ENCODE measurements around the gene EXOSC5.
"Not testable (repeated sequence)": the region's sequence is repeated elsewhere in the genome, so short reads cannot be mapped to it uniquely, and the experiment has no call there.

Gene EXOSC5

GRCh38 chr19:41392775-41393174 is 4.4 kb downstream of the EXOSC5 start:
- Histone ChIP-seq H3K9me3 (ENCODE audit: control insufficient read depth in 2 of 2, low read length in 2 of 2) (no peaks in the 10 kb centered on the region), H3K4me1 (ENCODE audit: control insufficient read depth in 2 of 2, insufficient read depth in 2 of 2, low read length in 2 of 2) (peaks cover 3 to 4% of the 10 kb centered on the region in 2 donors), H3K4me3 (ENCODE audit: low read length in 2 of 2) (no peak overlapping the region), H3K27me3 (ENCODE audit: control insufficient read depth in 2 of 2, insufficient read depth in 2 of 2, low read length in 2 of 2) (no peaks in the 10 kb centered on the region), H3K27ac (ENCODE audit: low read depth in 2 of 2, low read length in 2 of 2) (no peak overlapping the region), H3K9ac (ENCODE audit: low read depth in 1 of 2, low read length in 2 of 2) (no peak overlapping the region), H3K36me3 (ENCODE audit: control insufficient read depth in 2 of 2, insufficient read depth in 2 of 2, low read length in 2 of 2) (peaks cover 26 to 30% of the 10 kb centered on the region in 2 donors)

- H3K27me3 ChIP-seq (ENCODE audit: control insufficient read depth in 2 of 2, insufficient read depth in 2 of 2, low read length in 2 of 2): no peaks in the 10 kb centered on the region
- no peaks in the 10 kb centered on the region for H3K9me3 ChIP-seq (ENCODE audit: control insufficient read depth in 2 of 2, low read length in 2 of 2)
- H3K4me1 ChIP-seq (ENCODE audit: control insufficient read depth in 2 of 2, insufficient read depth in 2 of 2, low read length in 2 of 2): no peaks in the 10 kb centered on the region
- H3K36me3 ChIP-seq (ENCODE audit: control insufficient read depth in 2 of 2, insufficient read depth in 2 of 2, low read length in 2 of 2): peaks cover 28 to 34% of the 10 kb centered on the region in 2 donors
- H3K4me3 ChIP-seq (ENCODE audit: low read length in 2 of 2): no peak overlapping the region
- no peak overlapping the region for H3K9ac ChIP-seq (ENCODE audit: low read depth in 1 of 2, low read length in 2 of 2)
- H3K27ac ChIP-seq (ENCODE audit: low read depth in 2 of 2, low read length in 2 of 2): no peak overlapping the region
Observed at GRCh38 chr19:41391618-41392017, 5.5 kb downstream of the EXOSC5 start.

GRCh38 chr19:41386442-41386841 is 10.7 kb downstream of the EXOSC5 start:
- no peak overlapping the region for H3K27ac ChIP-seq (ENCODE audit: low read depth in 2 of 2, low read length in 2 of 2)
- H3K4me1 ChIP-seq (ENCODE audit: control insufficient read depth in 2 of 2, insufficient read depth in 2 of 2, low read length in 2 of 2): no peaks in the 10 kb centered on the region
- H3K9ac ChIP-seq (ENCODE audit: low read depth in 1 of 2, low read length in 2 of 2): no peak overlapping the region
- no peak overlapping the region for H3K4me3 ChIP-seq (ENCODE audit: low read length in 2 of 2)
- peaks cover 20 to 28% of the 10 kb centered on the region in 2 donors for H3K36me3 ChIP-seq (ENCODE audit: control insufficient read depth in 2 of 2, insufficient read depth in 2 of 2, low read length in 2 of 2)
- no peaks in the 10 kb centered on the region for H3K9me3 ChIP-seq (ENCODE audit: control insufficient read depth in 2 of 2, low read length in 2 of 2)
- no peaks in the 10 kb centered on the region for H3K27me3 ChIP-seq (ENCODE audit: control insufficient read depth in 2 of 2, insufficient read depth in 2 of 2, low read length in 2 of 2)

- Histone ChIP-seq H3K4me3 (ENCODE audit: low read length in 2 of 2) (no peak overlapping the region), H3K27me3 (ENCODE audit: control insufficient read depth in 2 of 2, insufficient read depth in 2 of 2, low read length in 2 of 2) (no peaks in the 10 kb centered on the region), H3K4me1 (ENCODE audit: control insufficient read depth in 2 of 2, insufficient read depth in 2 of 2, low read length in 2 of 2) (no peaks in the 10 kb centered on the region), H3K27ac (ENCODE audit: low read depth in 2 of 2, low read length in 2 of 2) (no peak overlapping the region), H3K9me3 (ENCODE audit: control insufficient read depth in 2 of 2, low read length in 2 of 2) (no peaks in the 10 kb centered on the region), H3K36me3 (ENCODE audit: control insufficient read depth in 2 of 2, insufficient read depth in 2 of 2, low read length in 2 of 2) (peaks cover 2 to 13% of the 10 kb centered on the region in 2 donors), H3K9ac (ENCODE audit: low read depth in 1 of 2, low read length in 2 of 2) (no peak overlapping the region)
Observed at GRCh38 chr19:41384351-41384750, 12.8 kb downstream of the EXOSC5 start.

- H3K4me1 ChIP-seq (ENCODE audit: control insufficient read depth in 2 of 2, insufficient read depth in 2 of 2, low read length in 2 of 2); H3K9ac ChIP-seq (ENCODE audit: low read depth in 1 of 2, low read length in 2 of 2); H3K4me3 ChIP-seq (ENCODE audit: low read length in 2 of 2); H3K9me3 ChIP-seq (ENCODE audit: control insufficient read depth in 2 of 2, low read length in 2 of 2); H3K36me3 ChIP-seq (ENCODE audit: control insufficient read depth in 2 of 2, insufficient read depth in 2 of 2, low read length in 2 of 2); H3K27ac ChIP-seq (ENCODE audit: low read depth in 2 of 2, low read length in 2 of 2); H3K27me3 ChIP-seq (ENCODE audit: control insufficient read depth in 2 of 2, insufficient read depth in 2 of 2, low read length in 2 of 2): not testable (repeated sequence)
Observed at GRCh38 chr19:41381536-41381935, 15.6 kb downstream of the EXOSC5 start.

- Histone ChIP-seq H3K4me1 (ENCODE audit: control insufficient read depth in 2 of 2, insufficient read depth in 2 of 2, low read length in 2 of 2) (peaks cover 6 to 8% of the 10 kb centered on the region in 2 donors), H3K9ac (ENCODE audit: low read depth in 1 of 2, low read length in 2 of 2) (no peak overlapping the region), H3K27me3 (ENCODE audit: control insufficient read depth in 2 of 2, insufficient read depth in 2 of 2, low read length in 2 of 2) (no peaks in the 10 kb centered on the region), H3K4me3 (ENCODE audit: low read length in 2 of 2) (no peak overlapping the region), H3K27ac (ENCODE audit: low read depth in 2 of 2, low read length in 2 of 2) (no peak overlapping the region), H3K36me3 (ENCODE audit: control insufficient read depth in 2 of 2, insufficient read depth in 2 of 2, low read length in 2 of 2) (no peaks in the 10 kb centered on the region), H3K9me3 (ENCODE audit: control insufficient read depth in 2 of 2, low read length in 2 of 2) (no peaks in the 10 kb centered on the region)
Observed at GRCh38 chr19:41377977-41378709, 19.0 kb downstream of the EXOSC5 start.

GRCh38 chr19:41376998-41377365 is 20.2 kb downstream of the EXOSC5 start:
- Histone ChIP-seq H3K27ac (ENCODE audit: low read depth in 2 of 2, low read length in 2 of 2) (no peak overlapping the region), H3K9ac (ENCODE audit: low read depth in 1 of 2, low read length in 2 of 2) (peak overlapping the region; percentile 52 to 60)

GRCh38 chr19:41376241-41376997 is 20.7 kb downstream of the EXOSC5 start, which contains the start of gene TMEM91:
Gene TMEM91, plus strand, starts transcription at chr19:41376533. Its CDS starts 1,777 bp downstream, at chr19:41378310.
- H3K9ac ChIP-seq (ENCODE audit: low read depth in 1 of 2, low read length in 2 of 2): peak within 1 kb of the TSS; percentile 52 to 60
- H3K27ac ChIP-seq (ENCODE audit: low read depth in 2 of 2, low read length in 2 of 2): peak within 1 kb of the TSS in 1 of 2 donors; percentile 43
- peak within 1 kb of the TSS; percentile 52 to 63 for H3K4me3 ChIP-seq (ENCODE audit: low read length in 2 of 2)

More at GRCh38 chr19:41376998-41377365, 20.2 kb downstream of the EXOSC5 start:
- Histone ChIP-seq H3K4me3 (ENCODE audit: low read length in 2 of 2) (peak overlapping the region; percentile 52 to 63), H3K27me3 (ENCODE audit: control insufficient read depth in 2 of 2, insufficient read depth in 2 of 2, low read length in 2 of 2) (no peaks in the 10 kb centered on the region), H3K4me1 (ENCODE audit: control insufficient read depth in 2 of 2, insufficient read depth in 2 of 2, low read length in 2 of 2) (peaks cover 6 to 8% of the 10 kb centered on the region in 2 donors), H3K36me3 (ENCODE audit: control insufficient read depth in 2 of 2, insufficient read depth in 2 of 2, low read length in 2 of 2) (no peaks in the 10 kb centered on the region), H3K9me3 (ENCODE audit: control insufficient read depth in 2 of 2, low read length in 2 of 2) (no peaks in the 10 kb centered on the region)

GRCh38 chr19:41373993-41374392 is 23.2 kb downstream of the EXOSC5 start:
- peak overlapping the region in 1 of 2 donors; percentile 24 for H3K9ac ChIP-seq (ENCODE audit: low read depth in 1 of 2, low read length in 2 of 2)
- H3K27ac ChIP-seq (ENCODE audit: low read depth in 2 of 2, low read length in 2 of 2): no peak overlapping the region
- H3K9me3 ChIP-seq (ENCODE audit: control insufficient read depth in 2 of 2, low read length in 2 of 2): no peaks in the 10 kb centered on the region
- peaks cover 6 to 8% of the 10 kb centered on the region in 2 donors for H3K4me1 ChIP-seq (ENCODE audit: control insufficient read depth in 2 of 2, insufficient read depth in 2 of 2, low read length in 2 of 2)
- H3K4me3 ChIP-seq (ENCODE audit: low read length in 2 of 2): no peak overlapping the region
- no peaks in the 10 kb centered on the region for H3K36me3 ChIP-seq (ENCODE audit: control insufficient read depth in 2 of 2, insufficient read depth in 2 of 2, low read length in 2 of 2)
- no peaks in the 10 kb centered on the region for H3K27me3 ChIP-seq (ENCODE audit: control insufficient read depth in 2 of 2, insufficient read depth in 2 of 2, low read length in 2 of 2)

More at GRCh38 chr19:41376241-41376997, 20.7 kb downstream of the EXOSC5 start, which contains the start of gene TMEM91:
- Histone ChIP-seq H3K9me3 (ENCODE audit: control insufficient read depth in 2 of 2, low read length in 2 of 2) (no peaks in the 10 kb centered on the region), H3K4me1 (ENCODE audit: control insufficient read depth in 2 of 2, insufficient read depth in 2 of 2, low read length in 2 of 2) (peaks cover 6 to 8% of the 10 kb centered on the region in 2 donors), H3K36me3 (ENCODE audit: control insufficient read depth in 2 of 2, insufficient read depth in 2 of 2, low read length in 2 of 2) (no peaks in the 10 kb centered on the region), H3K27me3 (ENCODE audit: control insufficient read depth in 2 of 2, insufficient read depth in 2 of 2, low read length in 2 of 2) (no peaks in the 10 kb centered on the region)

- H3K9me3 ChIP-seq (ENCODE audit: control insufficient read depth in 2 of 2, low read length in 2 of 2): no peaks in the 10 kb centered on the region
- H3K9ac ChIP-seq (ENCODE audit: low read depth in 1 of 2, low read length in 2 of 2): no peak overlapping the region
- H3K4me1 ChIP-seq (ENCODE audit: control insufficient read depth in 2 of 2, insufficient read depth in 2 of 2, low read length in 2 of 2): peaks cover 9 to 13% of the 10 kb centered on the region in 2 donors
- H3K27me3 ChIP-seq (ENCODE audit: control insufficient read depth in 2 of 2, insufficient read depth in 2 of 2, low read length in 2 of 2): no peaks in the 10 kb centered on the region
- H3K36me3 ChIP-seq (ENCODE audit: control insufficient read depth in 2 of 2, insufficient read depth in 2 of 2, low read length in 2 of 2): no peaks in the 10 kb centered on the region
- no peak overlapping the region for H3K27ac ChIP-seq (ENCODE audit: low read depth in 2 of 2, low read length in 2 of 2)
- H3K4me3 ChIP-seq (ENCODE audit: low read length in 2 of 2): no peak overlapping the region
Observed at GRCh38 chr19:41372501-41372900, 24.7 kb downstream of the EXOSC5 start.
